Spleen (tissue), 7 donors: ENCODE measurements around the gene LRRC15.

Experiments used
- POLR2A ChIP-seq, 3 donors: fragments of 450-650 bp; IDR thresholded peaks; one replicate each; pipeline ENCODE4 v1.5.1; 2017; ENCODE audit warnings: antibody characterized with exemption in 3 of 3, mild to moderate bottlenecking in 1 of 3
- TF ChIP-seq, protein P1 (sequence below), 11 experiments: fragments of 200-600 bp in 7 of 11; fragments of 450-650 bp in 4 of 11; sonication (generic) in 4 of 11; IDR thresholded peaks in 8 of 11; conservative IDR thresholded peaks in 3 of 11; 1 replicate in 7 of 11; 2 replicates in 4 of 11; pipeline versions ENCODE4 v1.4.0 to v1.8.0; 2016 to 2021; ENCODE audit warnings: antibody characterized with exemption in 11 of 11, inconsistent platforms in 4 of 11, mild to moderate bottlenecking in 1 of 11
- donor health status: DM: no; HTN: no; CAD: no; lungs with moderate emphysema.
- donor health status: DM: no; HTN: no; CAD: no.
- donor health status: DM: no; HTN: no; CAD: no.

DNA sequence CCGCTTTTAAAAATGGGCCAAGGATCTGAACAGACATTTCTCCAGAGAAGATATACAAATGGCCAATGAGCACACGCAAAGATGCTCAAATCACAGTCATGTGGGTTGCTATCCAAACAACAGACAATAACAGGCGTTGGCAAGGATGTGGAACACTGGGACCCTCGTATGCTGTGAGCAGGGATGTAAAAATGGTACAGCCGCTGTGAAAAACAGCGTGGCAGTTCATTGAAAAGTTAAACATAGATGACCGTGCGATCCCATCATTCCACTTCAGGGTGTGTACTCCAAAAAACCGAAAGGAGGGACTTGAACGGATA lies 6.7 kb upstream of the LRRC15 start:
- no peak for TF ChIP-seq POLR2A (IDR thresholded peaks at IDR 0.05)
- TF ChIP-seq, protein P1, sequence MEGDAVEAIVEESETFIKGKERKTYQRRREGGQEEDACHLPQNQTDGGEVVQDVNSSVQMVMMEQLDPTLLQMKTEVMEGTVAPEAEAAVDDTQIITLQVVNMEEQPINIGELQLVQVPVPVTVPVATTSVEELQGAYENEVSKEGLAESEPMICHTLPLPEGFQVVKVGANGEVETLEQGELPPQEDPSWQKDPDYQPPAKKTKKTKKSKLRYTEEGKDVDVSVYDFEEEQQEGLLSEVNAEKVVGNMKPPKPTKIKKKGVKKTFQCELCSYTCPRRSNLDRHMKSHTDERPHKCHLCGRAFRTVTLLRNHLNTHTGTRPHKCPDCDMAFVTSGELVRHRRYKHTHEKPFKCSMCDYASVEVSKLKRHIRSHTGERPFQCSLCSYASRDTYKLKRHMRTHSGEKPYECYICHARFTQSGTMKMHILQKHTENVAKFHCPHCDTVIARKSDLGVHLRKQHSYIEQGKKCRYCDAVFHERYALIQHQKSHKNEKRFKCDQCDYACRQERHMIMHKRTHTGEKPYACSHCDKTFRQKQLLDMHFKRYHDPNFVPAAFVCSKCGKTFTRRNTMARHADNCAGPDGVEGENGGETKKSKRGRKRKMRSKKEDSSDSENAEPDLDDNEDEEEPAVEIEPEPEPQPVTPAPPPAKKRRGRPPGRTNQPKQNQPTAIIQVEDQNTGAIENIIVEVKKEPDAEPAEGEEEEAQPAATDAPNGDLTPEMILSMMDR (IDR thresholded peaks at IDR 0.05 in 8 of 11, conservative IDR thresholded peaks at IDR 0.05 in 3 of 11) = no peak
